Bronchial epithelial cell (primary cell): Measurements from ENCODE around the gene CDR2. TPM values are rescaled to one million over a fixed set of nuclear protein-coding genes. Genes with fewer than 3 reads are reported as not detected.

Source experiments
- DNase-seq: peaks from one replicate; pipeline ENCODE4 v3.0.0-alpha.2; 2010; ENCODE audit warnings: low read depth
- FAIRE-seq: peaks from 2 replicates; lab custom pipeline; 2011; peaks lifted over from hg19 to GRCh38; lab: Jason Lieb, UNC
- H3K27me3 ChIP-seq: 2 replicates; pipeline ENCODE4 v1.5.1; 2011; ENCODE audit warnings: low read length; ENCODE audit not compliant: control insufficient read depth, insufficient read depth
- H3K36me3 ChIP-seq: 2 replicates; pipeline ENCODE4 v1.5.1; 2011; ENCODE audit warnings: low read length; ENCODE audit not compliant: control insufficient read depth, insufficient read depth
- H3K4me3 ChIP-seq: 2 replicates; pipeline ENCODE4 v1.5.1; 2011; ENCODE audit warnings: mild to moderate bottlenecking, low read depth, low read length, control low read depth
- CTCF ChIP-seq: IDR thresholded peaks from 2 replicates; pipeline ENCODE4 v1.5.1; 2011; ENCODE audit warnings: mild to moderate bottlenecking, moderate library complexity, low read length, control low read depth, inconsistent platforms; ENCODE audit not compliant: insufficient read depth, severe bottlenecking
- total RNA-seq: library from RNA; depleted of rRNA; stranded (reverse); fragments of >200 nt; gene quantifications from 2 replicates; pipeline ENCODE4 v1.2.1, GENCODE V29; 2014

Gene CDR2
- total RNA-seq, 1 donor from 2014 or later = 25.3 TPM

DNA sequence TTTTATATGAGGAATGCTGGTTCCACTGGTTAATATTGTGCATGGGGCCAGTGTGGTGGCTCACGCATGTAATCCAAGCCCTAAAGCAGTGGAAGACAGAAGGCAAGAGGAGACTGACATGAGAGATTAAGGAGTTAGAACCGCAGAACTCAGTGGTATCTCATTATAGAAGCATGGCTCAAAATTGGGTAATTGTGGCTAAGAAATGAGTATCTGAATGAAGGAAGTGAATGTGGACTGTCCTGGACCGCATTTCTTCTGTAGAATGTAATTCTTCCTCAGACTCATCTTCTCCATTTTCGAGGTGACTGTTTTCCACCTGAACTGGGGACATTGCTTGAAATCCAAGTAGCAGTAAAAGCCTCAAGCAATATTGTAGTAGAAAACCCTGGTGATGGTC, 42.6 kb upstream of the CDR2 start:
- FAIRE-seq = no peak
- H3K36me3 ChIP-seq = peaks cover 6% of the 10 kb centered on the region
- no peak for DNase-seq
- H3K4me3 ChIP-seq = no peak overlapping the region
- TF ChIP-seq CTCF = no peak
- H3K27me3 ChIP-seq = no peaks in the 10 kb centered on the region

- TF ChIP-seq CTCF = no peak
- H3K36me3 ChIP-seq = no peaks in the 10 kb centered on the region
- DNase-seq = no peak
- FAIRE-seq = no peak
- H3K27me3 ChIP-seq = no peaks in the 10 kb centered on the region
- no peak overlapping the region for H3K4me3 ChIP-seq
Measured at GRCh38 chr16:22413819-22414218, 39.4 kb upstream of the CDR2 start.

DNA sequence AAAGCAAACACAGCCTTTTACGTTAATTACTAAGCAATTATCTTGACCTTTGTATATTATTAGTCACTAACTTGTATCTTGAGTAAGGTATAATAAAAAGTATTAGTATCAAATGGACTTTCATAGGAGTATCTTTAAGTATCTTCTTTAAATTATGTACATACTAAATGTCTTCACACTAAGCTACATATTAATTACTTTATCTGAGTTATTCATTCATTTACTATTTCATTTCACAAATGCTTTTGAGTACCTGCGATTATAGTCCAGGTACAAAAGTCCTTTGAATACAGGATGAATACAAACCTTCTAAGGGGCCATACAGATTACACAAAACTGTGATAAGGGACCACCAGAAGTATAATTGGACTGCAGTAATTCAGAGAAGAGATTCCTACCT, 33.1 kb upstream of the CDR2 start:
- FAIRE-seq = no peak
- TF ChIP-seq CTCF = no peak
- H3K27me3 ChIP-seq = no peaks in the 10 kb centered on the region
- H3K4me3 ChIP-seq = no peak overlapping the region
- no peak for DNase-seq
- peaks cover 1% of the 10 kb centered on the region for H3K36me3 ChIP-seq

GRCh38 chr16:22402191-22402590, 27.8 kb upstream of the CDR2 start:
- no peaks in the 10 kb centered on the region for H3K27me3 ChIP-seq
- peak; percentile 66 for DNase-seq
- TF ChIP-seq CTCF = no peak
- FAIRE-seq = no peak
- H3K4me3 ChIP-seq = no peak overlapping the region
- no peaks in the 10 kb centered on the region for H3K36me3 ChIP-seq

DNA sequence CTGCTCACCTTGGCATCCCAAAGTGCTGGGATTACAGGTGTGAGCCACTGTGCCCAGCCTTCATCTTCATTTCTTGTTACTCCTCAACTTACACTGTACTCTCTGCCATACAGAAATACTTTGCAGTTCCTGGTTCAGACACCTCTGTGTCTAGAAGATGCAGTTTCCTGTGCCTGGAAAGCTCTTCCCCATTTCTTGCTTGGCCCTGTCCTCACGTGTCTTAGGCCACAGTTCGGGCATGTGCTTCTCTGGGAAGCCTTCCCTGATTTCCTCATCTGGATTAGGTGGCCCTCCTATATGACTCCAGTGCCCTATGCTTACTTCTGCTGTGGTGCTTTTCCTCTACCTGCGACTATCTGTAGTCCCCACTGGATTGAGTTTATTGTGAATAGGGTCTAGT, 26.5 kb upstream of the CDR2 start:
- Histone ChIP-seq H3K27me3 (no peaks in the 10 kb centered on the region), H3K36me3 (no peaks in the 10 kb centered on the region), H3K4me3 (no peak overlapping the region)
- FAIRE-seq = no peak
- TF ChIP-seq CTCF = no peak
- DNase-seq = no peak

GRCh38 chr16:22397931-22398330, 23.5 kb upstream of the CDR2 start:
- no peak for TF ChIP-seq CTCF
- Histone ChIP-seq H3K27me3 (no peaks in the 10 kb centered on the region), H3K36me3 (no peaks in the 10 kb centered on the region), H3K4me3 (no peak overlapping the region)
- DNase-seq (no peak), FAIRE-seq (no peak)
